GM21447 (cell line): Measurements from ENCODE around the gene FAM20C.

ENCODE experiments used
- ATAC-seq: cut with Tn5 transposase; IDR thresholded peaks from one replicate; pipeline ENCODE4 v1.9.1; 2021; ENCODE audit not compliant: unreplicated experiment

FAM20C gene

GRCh38 chr7:300546-301290, 108.3 kb downstream of the FAM20C start:
- no peak for ATAC-seq

GRCh38 chr7:301291-302053, 109.1 kb downstream of the FAM20C start:
- no peak for ATAC-seq

GRCh38 chr7:302054-302992, 110.0 kb downstream of the FAM20C start:
- no peak for ATAC-seq

- ATAC-seq = no peak
Measured at GRCh38 chr7:303425-303824, 111.1 kb downstream of the FAM20C start.

GRCh38 chr7:303884-304573, 111.7 kb downstream of the FAM20C start:
- no peak for ATAC-seq

- ATAC-seq = no peak
Measured at GRCh38 chr7:304574-305409, 112.4 kb downstream of the FAM20C start.

- ATAC-seq = no peak
Measured at GRCh38 chr7:305410-306151, 113.2 kb downstream of the FAM20C start.

- ATAC-seq = no peak
Measured at GRCh38 chr7:307970-308369, 115.6 kb downstream of the FAM20C start.

- ATAC-seq = no peak
Measured at GRCh38 chr7:309586-310228, 117.3 kb downstream of the FAM20C start.
